NCI-H510A (cell line): ENCODE results near the gene LIMS2.

ENCODE experiments used
- DNase-seq: peaks from one replicate; lab custom pipeline; 2025; lab: John Stamatoyannopoulos, UW

Gene LIMS2

DNA sequence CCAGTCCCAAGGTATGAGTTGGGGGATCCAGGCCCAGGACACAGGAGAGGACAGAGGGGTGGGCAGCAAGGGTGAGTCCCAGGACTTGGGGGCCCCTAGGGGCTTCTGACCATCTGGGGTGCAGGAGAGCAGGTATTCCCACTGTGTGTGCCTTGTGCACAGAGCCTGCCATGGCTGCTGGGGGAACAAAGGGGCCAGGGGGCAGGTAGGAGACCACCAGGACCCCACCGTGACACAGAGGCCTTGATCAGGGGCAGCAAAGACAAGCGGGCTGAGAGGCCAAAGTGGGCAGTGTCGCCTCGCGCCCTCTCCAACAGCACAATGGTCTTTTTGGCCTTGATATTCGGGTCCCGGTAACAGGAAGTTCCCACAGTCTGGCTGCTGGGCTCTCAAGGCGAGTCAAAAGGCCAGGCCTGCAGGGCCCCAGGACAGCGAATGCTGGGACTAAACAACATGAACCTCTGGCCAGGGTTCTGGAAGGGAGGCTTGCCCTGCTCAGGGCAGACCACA is 41.7 kb downstream of the LIMS2 start:
- DNase-seq, result no peak

DNA sequence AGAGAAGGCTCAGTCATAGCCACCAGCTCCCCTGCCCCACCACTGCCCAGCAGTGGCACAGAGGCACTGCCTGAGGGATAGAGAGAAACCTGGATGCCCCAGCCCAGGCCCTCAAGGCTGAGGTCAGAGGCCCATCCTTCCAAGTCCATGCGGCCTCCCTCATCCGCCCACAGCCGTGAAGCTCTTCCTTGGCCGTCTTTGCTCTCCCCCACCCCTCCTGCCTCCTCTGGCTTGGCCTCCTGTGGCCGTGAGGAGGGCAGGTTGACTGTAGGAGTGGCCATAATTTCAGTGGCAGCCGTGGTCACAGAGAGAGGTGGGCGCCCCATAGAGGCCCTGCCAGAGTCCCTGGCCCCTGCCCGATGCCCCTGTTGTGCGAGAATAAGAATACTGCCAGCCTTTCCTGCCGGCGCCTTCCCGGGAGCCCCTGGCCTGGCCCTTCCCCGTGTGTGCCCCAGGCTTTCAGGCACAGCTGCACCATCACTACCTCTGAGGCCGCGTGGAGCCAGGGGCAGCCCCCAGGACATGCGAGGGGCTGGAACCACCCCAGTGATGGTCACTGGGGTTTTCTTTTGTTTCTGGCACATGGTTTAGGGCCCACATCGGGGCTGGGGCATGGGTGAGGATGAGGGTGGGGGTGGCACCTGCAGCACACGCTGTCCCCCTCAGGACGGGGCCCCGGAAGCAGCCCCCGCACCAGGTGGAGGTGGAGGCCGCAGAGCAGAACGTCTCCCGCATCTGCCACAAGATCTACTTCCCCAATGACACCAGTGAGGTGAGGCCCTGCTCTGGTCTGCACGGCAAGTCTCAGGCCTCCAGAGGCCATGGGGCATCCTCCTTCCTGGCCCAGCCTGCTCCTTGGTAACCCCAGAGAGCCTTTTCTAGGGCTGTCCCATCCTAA is 42.5 kb downstream of the LIMS2 start:
- no peak for DNase-seq

DNA sequence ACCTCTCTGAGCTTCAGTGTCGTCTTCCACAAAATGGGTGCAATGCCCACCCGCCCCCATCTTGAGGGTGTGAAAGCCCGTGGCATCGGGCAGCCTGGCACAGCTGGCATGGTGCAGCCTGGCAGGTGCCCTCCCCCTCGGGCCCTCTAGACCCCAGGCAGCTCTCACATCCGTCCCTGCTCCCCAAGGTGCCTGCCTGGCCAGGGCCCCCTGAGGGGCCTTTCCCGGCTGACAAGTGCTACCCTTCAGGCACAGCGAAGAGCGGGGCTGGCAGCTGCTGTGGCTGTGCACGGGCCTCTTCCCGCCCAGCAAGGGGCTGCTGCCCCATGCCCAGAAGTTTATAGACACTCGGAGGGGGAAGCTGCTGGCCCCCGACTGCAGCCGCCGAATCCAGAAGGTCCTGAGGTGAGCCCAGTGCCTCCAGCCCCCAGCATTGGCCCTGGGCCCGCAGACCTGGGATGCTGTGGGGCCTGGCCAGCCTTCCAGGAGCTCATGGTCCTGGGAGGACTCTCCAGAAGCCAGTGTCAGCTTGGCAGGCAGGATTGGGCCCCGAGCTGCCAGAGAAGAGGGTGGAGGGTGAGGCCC is 43.2 kb downstream of the LIMS2 start:
- no peak for DNase-seq

DNA sequence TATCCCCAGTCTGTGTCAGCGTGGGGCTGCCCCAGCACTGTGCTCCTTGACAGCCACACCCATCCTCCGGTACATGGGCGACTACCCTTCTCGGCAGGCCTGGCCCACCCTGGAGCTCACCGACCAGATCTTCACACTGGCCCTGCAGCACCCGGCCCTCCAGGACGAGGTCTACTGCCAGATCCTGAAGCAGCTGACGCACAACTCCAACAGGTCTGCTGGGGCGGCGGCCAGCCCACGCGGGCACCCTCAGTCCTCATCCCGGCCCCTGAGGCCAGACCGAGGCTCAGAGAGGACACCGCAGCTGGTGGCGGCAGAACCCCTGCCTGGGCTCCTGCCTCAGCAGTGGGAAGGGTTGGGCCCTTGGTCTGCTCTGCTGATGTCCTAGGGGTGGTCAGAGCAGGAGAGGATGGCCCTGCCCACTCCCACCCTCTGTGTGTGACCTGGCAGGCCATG is 43.8 kb downstream of the LIMS2 start:
- DNase-seq, result no peak

DNA sequence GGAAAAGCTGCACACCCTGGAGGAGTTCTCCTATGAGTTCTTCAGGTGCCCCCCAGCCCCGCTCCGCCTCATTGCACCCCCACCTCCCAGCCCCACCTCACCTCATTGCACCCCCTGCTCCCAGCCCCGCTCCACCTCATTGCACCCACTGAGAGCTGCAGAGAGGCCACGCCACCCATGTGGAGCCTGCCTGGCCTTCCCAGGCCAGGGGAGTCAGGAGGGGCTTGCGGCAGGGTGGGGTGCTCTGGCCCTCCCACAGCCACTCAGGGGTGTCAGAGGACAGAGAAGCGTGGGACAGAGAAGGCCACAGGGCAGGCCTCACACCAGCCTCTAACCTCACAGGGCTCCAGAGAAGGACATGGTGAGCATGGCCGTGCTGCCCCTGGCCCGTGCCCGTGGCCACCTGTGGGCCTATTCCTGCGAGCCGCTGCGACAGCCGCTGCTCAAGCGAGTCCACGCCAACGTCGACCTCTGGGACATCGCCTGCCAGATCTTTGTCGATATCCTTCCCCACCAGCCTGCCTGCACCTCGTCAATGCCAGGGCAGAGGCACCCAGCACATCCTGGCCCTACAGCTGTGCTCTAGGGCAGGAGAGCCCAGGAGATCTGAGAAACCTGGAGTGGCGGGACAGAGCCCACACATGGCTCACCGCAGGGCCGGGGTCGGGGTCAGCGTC is 44.3 kb downstream of the LIMS2 start:
- DNase-seq, result no peak

DNA sequence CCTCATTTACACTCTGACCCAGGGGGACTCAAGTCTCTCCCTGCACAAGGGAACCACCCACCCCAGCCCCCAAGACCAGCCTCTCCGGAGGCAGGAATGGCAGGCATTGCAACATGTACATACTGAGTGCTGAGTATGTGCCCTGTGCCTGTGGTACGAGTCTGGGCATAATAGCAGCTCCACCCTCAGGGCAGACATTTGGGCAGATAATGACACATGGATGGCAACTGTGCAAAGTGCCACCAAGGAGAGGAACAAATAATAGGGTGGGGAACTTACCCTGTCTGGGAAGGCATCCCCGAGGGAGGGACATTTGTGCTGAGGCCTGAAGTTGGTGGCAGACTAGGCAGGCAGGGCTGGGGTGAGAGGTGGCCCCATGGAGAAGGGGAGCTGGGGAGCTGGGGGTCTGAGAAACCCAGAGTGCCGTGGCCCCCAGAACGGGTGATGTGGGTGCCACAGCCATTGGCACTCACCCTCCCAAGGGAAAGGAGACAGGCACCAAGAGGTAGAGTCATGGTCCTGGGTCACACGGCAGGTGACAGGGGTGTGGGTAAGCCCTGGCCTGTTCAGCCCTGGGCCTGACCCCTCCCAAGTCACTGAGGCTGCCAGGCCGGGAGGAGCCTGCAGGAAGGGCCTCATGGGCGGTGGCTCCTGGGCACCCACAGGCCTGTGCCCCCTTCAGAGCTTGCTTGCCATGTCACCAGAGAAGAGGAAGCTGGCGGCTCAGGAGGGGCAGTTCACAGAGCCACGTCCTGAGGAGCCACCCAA is 45.0 kb downstream of the LIMS2 start:
- no peak for DNase-seq

DNA sequence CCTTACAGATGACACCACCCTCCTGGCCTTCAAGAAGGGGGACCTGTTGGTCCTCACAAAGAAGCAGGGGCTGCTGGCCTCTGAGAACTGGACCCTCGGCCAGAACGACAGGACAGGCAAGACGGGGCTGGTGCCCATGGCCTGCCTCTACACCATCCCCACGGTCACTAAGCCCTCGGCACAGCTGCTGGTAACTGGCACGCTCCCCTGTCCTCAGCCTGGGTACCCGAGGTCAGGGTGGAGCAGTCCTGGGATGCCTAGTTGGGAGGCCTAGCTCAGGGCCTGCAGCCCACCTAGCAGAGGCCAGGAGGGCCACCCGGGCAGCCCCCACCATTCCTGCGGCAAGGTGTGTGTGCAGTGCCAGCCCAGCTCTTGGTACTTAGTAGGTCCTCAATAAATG is 45.7 kb downstream of the LIMS2 start:
- no peak for DNase-seq

DNA sequence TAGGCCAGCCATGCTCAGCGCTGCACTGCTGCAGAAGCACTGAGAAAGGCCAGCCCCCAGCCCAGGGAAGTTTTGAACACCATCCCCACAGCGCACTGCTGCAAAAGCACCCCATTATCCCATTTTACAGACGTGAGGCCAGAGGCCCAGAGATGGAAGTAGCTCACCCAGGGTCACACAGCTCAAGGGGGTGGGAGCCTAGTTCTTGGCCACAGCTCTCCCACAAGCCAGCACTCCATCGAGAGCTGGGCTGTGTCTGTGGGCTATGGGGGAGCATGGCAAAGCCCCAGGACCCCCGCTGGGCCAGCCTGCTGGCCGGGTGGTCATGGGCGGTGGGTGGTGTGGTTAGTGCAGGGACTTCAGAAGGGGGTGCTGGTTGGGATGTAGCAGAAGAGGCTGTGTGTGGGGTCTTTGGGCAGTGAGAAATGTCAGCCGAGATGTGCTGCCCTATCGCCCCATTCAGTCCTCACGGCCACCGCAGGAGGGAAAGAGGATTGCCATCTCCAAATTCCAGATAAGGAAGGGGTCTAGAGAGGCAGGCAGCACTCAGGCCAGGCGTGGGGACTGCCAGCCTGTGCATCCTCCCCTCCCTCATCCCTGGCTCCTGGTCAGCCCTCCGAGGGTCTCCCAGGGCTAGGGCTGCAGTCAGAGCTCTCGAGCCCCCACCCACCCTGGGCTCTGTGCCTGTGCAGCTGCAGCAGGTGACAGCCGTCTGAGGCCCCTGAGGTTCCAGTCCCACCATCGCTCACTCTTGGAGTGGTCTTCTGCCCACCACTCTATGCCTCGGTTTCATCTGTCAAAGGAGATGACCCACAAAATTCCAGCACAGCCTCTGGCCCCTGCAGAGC is 46.3 kb downstream of the LIMS2 start:
- no peak for DNase-seq

DNA sequence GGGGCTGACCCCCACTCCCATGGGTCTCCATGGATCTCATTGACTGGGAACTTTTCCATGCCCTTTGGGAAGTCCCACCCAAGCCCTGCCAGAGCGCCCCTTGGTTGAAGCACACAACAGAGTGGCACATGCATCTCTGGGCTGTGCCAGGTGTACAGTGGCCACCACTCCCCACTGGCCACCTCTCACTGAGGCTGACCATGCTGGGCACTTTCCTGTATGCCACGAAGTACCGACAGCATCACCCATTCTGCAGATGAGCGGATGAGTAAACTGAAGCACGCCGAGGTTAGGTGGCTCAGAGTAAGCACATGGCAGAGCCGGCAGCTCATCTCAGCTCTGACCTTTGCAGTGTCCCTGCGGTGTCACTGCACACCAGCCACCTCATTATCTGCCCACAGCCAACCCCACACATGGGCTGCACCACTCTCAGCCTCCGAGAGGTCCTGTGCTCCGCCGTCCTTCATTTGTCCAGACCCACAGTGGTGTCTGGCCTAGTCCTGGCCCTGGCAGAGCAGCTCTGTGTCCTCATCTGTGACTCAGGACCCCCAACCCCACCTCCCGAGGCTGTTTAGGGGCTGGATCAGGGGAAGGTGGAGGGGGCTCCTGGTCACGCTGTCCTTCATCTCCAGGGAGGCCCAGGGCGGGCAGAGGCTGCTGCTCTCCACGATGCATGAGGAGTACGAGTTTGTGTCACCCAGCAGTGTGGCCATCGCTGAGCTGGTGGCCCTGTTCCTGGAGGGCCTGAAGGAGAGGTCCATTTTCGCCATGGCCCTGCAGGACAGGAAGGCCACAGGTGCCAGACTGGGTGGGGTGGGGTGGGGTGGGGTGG is 47.4 kb downstream of the LIMS2 start:
- DNase-seq, result no peak

DNA sequence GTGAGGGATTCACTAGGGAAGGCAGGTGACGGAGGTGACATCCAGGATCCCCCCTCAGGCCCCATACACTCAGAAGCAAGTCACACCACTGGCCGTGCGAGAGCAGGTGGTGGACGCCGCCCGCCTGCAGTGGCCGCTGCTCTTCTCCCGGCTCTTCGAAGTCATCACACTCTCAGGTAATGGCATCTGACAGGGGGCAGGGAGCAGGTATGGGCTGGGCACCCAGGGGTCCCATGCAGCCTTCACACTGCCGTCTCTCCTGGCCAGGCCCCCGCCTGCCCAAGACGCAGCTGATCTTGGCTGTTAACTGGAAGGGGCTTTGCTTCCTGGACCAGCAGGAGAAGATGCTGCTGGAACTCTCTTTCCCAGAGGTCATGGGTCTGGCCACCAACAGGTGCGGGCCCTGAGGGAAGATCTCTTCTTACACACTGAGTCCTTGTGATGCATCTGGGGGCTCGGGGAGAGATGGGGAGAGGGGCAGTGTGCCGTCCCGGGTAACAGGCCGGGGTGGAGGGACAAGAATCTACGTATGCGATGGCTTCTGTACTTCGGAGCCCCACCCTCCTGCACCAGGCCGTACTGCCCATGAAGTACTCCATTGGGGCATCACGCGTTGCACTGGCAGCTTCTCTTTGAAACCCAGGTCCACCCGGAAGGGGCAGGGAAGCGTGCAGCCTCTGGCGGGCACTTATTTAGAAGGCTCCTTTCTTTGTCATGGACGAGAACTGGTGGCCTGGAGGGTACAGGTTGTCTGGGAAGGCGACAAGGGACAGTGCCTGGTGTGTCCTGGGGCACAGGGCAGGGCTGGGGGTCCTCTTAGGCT is 48.2 kb downstream of the LIMS2 start:
- DNase-seq, result no peak

DNA sequence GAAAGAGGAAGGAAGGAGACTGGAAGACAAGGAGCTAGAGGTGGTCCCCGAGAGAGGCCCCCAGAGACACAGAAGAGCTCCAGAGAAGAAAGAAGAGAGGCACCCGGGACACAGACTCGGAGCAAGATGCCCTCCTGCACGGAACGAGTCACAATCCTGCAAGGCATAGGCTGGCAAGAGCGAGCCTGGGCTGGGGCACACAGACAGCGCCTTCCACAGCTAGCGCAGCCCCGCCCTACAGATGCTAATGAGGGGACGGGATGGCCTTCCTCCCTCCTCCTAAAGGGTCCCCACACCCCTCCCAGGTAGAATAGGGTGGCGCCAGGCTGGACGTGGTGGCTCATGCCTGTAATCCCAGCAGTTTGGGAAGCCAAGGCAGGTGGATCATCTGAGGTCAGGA is 49.2 kb downstream of the LIMS2 start:
- DNase-seq, result no peak

DNA sequence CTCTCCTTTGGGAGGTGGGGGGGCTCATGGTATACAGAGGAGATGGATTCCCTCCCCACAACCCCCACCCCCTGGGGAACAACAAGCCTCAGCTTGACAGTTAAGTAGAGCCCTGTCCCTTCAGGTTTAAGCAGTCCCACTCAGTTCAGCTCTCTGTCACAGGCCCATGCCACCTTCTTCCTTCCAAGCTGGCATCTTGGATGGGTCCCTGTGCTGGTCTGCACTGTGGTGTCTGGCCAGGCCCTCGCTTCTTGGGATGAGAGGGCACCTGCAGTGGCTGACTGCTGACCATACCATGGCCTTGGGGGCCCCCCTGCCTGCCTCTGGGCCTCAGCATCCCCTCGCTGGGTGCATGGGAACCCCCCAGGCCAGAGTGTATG is 49.8 kb downstream of the LIMS2 start:
- no peak for DNase-seq

DNA sequence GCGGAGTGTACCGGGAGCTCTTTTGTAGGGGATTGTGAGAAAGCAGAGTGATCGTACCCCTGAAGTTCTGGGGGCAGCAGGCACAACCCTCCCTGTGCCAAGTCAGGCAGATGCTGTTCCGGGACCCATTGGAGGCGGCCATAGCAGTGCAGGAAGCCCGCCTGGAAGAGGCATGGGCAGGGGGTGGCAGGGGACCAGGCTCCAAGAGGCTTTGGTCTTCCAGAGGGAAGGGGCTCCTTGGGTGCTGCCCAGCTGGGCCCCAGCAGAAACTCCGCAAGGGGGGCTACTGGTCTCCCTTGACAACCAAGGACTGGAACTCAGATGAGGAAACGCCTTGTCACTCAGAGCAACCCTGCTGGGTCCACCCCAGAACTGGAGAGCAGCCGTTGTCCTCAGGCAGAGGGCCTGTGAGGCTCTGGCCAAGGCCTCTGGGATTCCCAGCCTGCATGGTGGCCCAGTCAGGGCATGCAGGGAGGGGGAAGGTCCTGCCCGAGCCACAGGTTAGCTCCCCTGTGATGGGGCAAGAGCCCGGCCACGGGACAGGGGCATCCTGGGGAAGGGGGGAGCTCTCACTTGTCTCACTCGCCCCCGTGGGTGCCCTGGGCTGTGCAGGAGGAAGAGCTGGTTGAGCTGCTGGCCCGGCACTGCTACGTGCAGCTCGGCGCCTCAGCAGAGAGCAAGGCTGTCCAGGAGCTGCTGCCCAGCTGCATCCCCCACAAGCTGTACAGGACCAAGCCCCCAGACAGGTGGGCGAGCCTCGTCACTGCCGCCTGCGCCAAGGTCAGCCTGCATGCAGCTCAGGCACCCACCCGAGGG is 50.4 kb downstream of the LIMS2 start:
- DNase-seq, result no peak

DNA sequence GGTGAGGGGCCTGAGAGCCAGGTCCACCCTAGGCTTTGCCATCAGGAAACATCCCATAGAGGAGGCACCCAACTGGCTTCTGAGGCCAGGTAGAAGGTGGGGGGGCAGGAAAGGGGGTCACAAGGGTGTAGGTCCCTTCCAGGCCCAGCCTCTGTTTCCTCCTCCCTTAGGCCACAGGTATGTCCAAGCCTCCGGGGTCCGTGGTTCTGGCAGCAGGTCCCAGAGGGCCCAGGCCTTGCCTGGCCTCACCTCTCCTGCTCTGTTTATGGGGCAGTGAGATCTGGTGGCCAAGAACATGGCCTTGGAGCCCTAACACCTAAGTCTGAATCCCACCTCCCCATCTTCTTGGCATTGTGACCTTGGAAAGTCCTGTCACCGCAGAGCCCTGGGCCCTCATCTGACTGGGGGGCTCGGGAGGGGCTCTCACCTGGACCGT is 51.0 kb downstream of the LIMS2 start:
- no peak for DNase-seq

DNA sequence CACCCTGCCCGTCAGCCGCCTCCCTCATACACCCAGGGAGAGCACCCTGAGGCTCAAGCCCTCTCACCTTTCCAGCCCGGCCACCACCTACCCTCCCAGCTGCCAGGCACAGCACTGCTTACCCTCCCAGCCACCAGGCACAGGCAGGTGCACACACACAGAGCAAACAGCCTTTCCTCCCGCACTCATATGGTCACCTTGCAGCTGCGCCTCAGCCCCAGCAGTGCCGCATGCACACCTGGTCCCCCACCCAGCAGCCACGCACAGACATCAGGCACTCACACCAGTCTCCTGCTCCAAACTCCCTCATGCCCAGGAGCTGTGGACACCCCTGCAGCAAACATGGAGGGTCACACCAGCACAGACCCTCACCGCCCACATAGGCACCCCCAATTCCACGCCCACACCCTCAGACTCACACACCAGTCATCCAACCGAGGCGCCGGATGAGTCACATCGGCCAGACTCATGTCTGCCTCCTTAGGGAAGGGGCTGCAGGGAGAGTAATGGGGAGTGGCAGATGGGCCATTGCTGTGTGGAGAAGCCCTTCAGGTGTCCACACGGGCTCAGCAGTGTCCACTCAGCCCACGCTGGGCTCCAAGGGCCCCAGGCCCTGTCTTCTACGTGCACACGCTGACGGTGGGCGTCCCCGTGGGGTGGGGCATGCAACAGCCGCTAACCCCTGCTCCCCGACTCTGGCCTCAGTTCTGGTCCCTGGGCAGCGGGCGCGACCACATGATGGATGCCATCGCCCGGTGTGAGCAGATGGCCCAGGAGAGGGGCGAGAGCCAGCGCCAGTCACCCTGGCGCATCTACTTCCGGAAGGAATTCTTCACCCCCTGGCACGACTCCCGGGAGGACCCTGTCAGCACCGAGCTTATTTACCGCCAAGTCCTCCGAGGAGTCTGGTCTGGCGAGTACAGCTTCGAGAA is 51.7 kb downstream of the LIMS2 start:
- peak; percentile 75 for DNase-seq

DNA sequence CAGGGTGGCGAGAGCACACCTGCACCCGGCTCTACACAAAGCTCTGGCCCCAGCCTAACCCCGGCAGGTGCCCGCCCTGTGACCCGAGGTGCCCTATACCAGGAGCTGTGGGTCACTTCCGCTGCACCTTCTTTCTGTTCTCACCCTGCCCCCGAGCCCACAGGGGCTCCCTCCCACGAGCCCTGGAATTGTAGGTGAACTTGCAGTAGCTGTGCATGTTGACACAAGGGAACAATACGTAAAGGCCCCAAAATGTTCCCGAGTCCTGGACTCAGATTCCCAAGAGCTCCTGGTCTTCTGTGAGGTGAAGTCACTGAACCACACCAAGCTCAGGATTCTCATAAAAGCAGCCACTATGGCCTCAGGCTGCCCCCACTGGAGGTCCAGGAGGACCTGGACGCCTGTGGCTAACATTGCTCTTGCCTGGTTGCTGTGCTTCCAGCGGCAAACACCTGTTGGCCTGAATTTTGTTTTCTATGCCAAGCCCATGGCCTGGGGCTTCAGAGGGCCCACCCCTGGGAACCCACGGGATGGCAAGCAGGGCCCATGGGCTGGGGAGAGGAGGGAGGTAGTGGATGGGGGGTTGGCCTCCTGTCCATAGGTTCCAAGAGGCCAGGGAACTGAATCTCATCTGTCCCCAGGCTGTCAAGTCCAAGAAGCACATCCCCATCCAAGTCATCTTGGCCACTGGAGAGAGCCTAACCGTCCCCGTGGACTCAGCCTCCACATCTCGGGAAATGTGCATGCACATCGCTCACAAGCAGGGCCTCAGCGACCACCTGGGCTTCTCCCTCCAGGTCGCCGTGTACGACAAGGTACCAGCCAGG is 52.6 kb downstream of the LIMS2 start:
- no peak for DNase-seq
